Right forelimb (tissue), 1 donor: Measurements from ENCODE around the gene STAG2.

Source experiments
- DNase-seq: peaks from one replicate; pipeline ENCODE4 v3.0.0-alpha.2; 2018

Gene STAG2

DNA sequence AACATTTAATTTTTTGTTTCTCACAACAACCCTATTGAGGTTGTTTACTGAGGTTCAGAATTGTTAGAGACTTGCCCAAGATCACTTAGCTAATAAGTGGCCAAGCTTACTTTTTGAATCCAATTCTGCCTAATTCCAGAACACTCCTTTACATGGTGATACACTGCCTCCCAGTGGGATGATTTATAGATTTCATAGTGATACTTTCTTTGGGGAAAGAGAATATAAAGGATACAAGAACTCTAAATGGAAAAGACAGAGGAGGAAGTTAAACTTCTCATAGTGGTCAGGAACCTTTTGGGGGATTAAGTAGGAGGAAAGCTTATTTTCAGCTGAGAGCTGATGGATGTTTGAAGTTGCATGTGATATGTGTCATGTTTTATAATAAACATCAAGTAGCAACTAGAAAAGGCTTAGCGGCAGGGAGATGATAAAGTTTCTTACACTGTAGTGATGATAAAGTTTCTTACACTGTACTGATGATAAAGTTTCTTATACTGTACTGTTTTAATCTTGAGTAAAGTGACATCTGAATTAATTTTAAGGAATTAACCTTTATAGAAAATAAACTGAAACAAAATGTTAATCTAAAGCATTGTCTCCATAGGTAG is 15.3 kb downstream of the STAG2 start:
- DNase-seq = no peak

DNA sequence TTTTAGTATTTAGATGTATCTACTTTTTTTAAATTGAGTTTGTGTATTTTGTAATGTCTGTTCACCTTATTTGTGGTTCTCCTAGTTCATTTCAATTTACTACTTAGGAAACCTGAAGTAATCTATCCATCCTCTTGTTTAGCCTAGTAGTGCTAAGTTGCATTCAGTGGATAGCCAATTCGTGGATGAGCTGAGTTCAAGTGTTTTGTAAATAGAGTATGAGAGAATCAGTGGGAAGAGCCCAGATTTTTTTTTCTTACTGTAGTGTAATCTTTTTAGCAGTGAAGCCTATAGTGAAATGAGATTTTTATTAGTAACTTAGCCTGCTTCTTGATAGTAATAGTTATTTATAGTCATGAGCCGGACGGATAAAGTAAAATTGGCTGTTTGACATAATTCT is 21.7 kb downstream of the STAG2 start:
- no peak for DNase-seq

DNA sequence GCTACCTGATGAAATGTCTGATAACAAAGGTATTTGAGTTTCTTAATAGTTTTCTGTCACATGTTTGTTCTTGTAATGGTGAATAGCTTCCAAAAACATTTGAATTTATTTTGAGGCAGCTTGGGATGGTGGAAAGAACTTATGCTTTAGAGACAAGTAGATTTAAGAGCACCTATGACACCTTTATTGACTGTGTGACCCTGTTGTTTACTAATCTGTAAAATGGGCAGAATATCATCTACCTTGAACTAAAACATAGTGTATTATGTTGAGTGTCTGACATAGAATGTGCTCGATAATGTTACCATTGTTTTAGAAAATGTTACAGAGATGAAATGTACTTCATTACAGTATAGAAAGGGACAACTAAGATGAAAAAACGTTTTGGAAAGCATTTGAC is 24.9 kb downstream of the STAG2 start:
- no peak for DNase-seq

DNA sequence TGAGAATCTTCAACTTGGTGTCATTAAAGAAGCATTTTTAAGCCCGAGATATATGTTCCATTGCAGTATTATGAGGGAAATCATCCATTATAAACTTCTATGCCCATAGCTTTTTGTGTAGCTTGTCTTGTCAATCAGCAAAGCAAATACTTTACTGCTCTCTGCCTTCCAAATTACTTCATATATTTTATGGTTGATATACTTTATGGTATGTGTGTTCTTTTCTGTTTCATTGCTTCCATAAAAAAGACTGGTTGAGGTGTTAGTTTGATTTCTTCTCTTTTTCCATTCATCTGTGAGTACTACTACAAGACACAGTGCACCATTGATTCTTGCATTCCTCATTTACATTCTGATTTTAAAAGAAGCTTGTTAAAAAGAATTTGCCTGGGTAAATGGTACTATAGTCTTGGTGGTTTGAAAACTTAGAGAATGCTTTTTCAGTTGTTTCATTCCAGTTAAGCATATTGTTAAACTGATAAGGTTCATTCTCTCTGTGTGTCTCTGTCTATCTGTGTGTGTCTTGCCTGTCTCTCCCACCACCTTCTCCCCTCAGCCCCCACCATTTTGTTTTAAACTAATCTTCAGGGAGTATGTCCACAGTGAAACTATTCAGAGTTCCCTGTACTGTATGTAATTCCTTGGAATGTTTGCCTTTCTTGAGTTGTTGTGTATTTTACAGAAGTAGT is 27.1 kb downstream of the STAG2 start:
- DNase-seq = no peak

DNA sequence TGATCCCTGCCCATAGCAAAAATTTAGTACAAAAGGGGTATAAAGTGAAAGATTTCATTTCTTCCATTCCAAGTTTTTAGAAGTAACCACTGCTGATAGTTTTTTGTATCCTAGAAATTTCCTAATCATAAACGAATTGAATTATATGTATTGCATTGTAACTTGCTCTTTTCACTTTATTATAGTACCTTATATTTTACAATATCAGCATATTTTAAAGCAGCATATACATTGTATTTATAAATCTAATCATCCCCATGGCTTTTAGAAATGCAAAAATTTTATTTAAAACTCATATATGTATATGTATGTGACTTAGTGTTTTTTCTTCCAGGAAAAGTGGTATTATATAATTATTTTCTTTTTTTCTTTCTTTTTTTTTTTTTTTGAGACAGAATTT is 27.7 kb downstream of the STAG2 start:
- DNase-seq = no peak

DNA sequence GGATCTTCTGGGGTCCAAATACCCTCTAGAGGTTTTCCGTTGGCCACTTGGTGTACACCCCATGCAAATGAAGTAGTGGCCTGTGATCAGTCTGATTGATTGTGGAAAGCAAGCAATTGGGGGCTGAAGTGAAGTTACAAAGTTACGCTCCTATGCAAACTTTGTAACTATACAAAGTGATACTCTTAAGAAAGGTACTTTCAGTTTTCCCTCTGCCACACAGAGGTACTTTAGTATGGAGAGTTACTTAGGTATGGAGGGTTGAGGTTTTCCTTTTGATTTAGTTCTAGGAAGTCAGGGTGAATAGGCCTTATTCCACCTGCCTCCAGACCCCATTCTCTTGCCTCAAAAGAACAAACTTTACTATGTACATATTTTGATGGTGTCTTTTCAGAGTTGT is 28.7 kb downstream of the STAG2 start:
- DNase-seq = no peak

DNA sequence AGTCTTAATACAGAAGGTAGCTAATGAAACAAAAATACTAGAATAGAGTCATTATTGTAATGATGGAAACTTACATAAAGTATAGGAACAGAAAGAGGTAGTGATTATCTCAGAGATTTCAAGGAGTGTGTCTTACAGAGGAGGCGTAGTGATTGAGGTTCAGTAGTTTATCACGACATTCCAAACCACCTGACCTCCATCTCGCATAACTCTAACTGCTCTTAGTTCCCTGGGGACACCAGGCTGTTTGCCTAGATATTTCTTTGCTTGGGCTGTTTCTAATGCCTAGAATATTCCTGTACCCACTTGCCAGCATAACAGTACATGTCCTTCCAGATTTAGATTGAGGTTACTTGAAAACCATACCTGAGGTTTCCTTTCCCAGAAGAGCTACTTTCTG is 29.1 kb downstream of the STAG2 start:
- no peak for DNase-seq

DNA sequence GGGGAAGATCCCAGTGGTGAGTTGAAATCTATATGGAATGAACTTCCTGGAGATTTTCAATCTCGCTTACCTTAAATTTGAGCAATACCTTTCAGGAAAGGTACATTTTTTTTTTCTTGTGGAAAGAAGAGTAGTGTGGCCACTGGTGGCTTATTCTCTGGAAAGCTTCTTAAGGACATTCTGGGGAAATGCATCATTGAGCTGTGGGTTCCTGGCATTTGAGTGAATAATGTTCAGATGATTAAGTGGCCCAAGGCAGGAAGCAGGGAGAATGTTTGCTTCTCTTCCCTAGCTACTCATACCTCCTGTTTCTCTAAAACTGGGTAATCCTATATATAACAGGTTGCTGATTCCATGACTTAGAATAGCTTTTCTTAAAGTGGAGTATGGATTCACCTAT is 31.8 kb downstream of the STAG2 start:
- DNase-seq = no peak

DNA sequence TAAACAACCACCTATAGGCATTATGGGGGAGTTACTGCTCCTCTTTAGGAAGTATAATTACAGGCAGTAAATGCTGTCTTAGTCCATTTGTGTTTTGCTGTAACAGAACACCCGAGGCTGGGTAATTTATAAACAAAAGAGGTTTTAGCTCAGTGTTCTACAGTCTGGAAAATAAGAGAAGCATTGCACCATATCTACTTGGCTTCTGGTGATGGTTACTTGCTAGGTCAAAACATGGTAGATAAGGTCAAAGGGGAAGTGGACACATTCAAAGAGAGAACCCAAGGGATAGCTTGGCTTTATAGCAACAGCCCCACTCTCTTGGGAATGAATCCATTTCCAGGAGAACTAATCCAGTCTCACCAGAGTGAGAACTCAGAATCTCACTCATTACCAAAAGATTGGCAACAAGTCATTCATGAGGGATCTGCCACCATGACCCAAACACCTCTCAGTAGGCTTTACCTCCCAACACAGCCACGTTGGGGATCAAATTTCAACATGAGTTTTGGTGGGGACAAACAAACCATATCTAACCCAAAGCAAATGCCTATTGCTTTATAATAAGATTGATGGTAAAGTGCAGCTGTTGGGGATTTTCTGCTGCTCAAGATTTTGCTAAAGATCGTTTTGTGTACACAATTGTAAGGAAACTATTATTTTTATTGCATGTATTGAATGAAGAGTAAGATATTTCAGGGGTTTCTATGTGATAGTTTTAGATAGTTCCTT is 32.6 kb downstream of the STAG2 start:
- DNase-seq = no peak

DNA sequence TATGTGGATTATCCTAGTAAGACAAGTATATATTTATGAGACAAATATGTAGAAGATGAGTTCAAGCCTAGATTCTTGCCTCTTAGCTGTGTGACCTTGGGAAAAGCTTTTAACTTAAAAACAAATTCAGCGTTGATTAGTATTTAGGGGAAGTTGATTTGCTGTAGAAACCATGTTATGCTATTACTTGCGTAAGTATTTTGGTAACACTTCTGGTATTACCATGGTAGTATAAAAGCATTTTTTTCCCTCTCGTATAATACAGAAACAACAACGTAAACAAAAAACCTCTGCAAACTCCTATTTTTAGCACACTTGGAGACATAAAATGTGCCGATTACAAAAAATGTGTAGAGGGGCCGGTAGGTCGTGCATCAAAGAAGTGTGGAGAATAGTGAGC is 33.2 kb downstream of the STAG2 start:
- DNase-seq = no peak

DNA sequence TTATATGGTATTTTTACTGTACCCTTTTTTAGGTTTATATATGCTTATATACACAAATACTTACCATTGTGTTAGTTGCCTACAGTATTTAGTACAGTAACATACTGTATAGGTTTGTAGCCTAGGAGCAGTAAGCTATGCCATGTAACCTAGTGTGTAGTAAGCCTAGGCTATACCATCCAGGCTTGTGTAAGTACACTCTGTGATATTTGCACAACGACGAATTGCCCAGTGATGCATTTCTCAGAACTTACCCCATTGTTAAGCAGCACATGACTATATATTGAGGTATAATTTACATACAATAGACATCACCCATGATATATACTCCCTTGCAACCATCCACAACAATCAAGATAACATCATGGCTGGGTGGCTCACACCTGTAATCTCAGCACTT is 40.1 kb downstream of the STAG2 start:
- no peak for DNase-seq

DNA sequence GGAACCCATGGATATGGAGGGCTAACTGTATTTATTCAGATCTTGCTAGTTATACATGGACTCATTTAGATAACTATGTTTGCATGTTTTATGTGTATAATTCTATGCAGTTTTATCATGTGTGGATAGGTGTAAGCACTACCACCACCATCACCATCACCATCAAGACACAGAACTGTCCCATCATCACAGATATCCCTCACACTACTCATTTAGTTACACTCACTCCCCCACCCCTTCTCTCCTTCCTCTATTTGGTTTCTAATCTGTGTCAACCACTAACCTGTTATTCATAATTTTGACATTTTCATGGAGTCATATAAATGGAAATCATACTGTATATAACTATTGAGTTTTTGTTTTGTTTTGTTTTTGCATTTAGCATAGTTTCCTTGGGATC is 43.7 kb downstream of the STAG2 start:
- DNase-seq = no peak

DNA sequence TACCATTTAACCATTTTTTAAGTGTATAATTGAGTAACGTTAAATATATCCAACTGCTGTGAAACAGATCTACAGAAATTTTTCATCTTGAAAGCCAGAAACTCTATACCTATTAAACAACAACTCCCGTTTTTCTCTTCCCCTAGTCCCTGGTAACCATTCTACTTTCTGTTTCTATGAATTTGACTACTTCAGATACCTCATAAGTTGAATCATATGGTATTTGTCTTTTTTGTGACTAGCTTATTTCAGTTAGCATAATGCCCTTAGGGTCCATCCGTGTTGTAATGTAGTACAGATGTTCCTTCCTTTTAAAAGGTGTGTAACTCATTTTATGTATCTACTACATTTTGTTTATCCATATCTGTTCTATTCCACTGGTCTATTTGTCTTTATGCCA is 48.7 kb downstream of the STAG2 start:
- no peak for DNase-seq

DNA sequence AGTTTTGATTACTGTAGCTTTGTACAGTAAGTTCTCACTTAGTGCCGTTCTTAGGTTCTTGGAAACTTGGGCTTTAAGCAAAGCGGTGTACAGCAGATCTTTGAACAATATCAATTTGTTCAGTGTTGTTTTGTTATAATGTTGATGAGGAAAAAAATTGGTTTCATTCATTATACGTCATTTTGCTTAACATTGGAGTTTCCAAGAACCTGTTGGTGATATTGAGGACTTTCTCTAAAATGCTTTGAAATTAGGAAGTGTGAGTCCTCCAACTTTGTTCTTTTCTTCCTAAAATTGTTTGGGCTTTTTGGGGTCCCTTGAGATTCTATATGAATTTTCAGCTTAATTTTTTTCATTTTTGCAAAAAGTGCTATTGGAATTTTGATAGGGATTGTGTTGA is 49.1 kb downstream of the STAG2 start:
- DNase-seq = no peak

DNA sequence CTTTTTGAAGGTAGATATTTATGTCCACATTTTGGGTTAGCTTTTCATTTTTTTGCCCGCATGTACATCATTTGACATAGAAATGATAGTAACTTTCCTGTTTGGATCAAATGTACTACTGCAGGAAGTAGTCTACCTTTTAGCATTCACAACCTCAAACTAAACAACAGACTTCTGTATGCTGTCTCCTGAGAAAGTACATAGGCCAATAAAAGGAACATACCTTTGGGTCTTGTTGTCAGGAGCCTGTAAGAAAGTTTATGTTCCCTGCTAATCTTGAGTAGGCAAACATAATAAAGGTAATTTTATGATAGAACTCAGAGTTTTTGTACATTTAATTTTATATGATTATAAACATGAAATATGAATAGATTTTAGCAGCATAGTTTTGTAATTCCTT is 54.2 kb downstream of the STAG2 start:
- no peak for DNase-seq

DNA sequence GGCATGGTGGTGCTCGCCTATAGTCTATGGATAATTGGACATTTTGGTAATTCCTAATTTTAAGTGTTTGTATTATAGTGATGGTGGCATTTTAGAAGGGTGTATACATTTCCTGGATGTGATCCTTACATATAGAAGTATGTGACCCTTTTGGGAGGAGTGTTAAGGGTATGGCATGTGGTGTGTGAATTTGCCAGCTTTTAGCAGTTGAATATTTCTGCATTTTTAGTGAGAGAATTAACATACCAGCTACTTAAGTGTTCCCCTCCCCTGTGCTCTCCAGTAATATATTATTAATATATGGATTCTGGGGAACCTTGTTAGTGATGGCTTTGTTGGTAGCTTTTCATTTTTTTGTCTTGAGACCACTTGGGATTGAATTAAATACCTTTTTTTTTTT is 55.3 kb downstream of the STAG2 start:
- no peak for DNase-seq

DNA sequence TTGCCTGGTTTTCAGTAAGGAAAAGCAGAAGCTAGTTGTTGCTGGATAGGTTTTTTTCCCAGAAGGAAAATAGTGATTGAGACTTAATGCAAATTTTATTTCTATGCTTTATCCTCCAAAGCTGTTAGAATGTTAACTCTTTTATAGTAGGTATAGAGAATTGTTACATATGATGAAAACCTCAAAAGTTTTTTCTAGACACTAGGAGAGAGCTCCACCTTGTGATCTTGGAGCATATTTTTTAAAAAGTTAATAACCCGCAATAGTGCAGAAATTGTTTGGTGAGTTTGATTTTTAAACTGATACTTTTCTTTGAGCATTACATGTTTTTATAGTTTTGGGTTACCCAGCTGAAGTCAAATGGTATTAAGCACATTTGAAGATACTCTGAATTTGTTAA is 56.5 kb downstream of the STAG2 start:
- no peak for DNase-seq

DNA sequence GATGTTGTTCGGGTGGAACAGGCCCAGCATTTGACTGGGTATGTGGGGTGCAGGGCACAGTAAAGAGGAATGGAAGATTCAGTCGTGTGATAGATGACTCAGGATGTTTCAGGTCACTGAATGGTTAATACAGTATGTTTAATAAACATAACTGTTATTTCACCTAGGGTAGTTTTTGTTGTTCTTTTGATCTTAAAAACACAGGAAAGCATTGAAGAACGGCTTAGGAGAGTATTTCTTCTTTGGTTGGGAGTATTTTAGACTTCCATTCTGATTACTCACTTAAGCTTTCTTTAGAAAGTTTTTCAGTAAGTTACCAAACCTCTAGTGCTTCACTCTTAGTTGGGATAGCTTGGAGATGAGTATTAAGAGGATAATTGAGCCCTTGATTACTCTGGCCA is 62.3 kb downstream of the STAG2 start:
- DNase-seq = no peak

DNA sequence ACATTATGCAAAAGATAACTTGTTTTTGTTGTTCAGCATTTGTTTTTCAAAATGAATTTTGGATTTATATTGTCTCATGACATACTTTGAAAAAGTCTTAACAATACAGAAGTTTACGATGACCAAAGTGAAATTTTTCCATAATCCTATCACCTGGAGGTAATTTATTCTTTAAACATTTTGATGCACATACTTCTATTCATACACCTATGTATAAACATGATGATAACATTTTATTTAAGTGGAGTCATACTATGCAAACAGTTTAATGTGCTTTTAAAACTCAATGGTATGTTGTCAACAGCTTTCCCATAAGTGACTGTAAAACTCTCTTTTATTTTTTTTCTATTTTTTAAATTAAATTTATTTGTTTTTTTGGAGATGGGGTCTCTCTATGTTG is 65.0 kb downstream of the STAG2 start:
- no peak for DNase-seq

DNA sequence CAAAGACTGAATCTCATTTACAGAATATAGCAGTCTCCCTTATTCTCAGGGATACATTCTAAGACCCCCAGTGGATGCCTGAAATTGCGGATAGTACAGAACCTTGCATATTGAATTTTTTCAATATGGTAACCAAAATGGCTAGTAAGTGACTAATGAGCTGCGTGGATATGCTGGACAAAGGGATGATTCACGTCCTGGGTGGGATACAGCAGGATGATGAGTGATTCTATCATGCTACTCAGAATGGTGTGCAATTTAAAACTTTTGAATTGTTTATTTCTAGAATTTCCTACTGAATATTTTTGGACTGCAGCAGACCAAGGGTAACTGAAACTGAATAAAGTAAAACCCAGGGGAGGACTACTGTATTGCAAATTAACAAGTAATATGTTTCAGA is 66.7 kb downstream of the STAG2 start:
- no peak for DNase-seq

DNA sequence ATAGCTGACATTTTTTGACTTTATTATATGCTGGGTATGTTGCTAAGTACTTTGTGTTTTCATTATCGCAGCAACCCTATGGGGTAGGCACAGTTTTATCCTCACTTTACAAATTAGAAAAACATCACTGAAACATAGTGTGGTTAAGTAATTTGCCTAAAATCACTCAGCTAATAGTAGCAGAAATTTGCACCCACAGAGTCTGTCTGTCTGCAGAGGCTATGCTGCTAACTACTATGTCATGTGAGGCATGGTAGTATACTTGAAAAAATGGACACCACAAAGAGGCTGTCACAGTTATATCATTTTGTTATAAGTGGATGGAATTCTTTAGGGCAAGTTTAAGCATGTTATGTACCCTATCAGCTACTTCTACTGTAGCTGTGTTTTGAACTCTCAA is 69.0 kb downstream of the STAG2 start:
- no peak for DNase-seq

DNA sequence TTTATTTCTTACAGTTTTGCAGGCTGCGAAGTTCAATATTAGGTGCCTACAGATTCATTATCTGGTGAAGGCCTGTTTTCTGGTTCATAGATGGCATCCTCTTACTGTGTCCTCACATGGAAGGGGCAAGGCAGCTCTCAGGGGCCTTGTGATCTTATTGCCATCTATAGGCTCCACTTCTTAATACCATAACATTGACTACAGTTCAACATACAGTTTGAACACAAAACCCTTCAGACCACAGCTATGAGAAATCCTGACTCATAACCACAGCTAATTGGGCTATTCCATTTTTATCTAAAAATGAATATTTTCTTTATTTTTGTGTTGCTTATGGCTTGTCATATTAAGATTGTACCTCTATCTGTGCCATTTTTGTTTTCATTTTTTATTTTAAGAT is 72.3 kb downstream of the STAG2 start:
- no peak for DNase-seq

DNA sequence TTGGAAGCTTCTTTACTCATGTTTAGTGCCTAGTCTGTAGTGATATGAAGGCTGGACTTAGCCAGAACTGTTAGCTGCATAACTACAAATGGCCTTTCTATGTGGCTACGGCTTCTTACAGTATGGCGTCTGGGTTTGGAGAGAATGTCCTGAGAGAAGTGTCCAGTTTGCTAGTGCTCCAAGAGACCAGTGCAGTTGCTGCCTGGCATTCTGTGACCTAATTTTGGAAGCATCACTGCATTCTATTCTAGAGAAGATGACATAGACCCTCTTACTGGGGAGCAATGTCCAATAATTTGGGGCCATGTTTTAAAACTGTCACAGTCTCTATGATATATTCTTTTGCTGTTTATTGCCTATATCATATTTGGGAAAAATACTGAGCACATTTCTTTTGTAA is 74.2 kb downstream of the STAG2 start:
- no peak for DNase-seq

DNA sequence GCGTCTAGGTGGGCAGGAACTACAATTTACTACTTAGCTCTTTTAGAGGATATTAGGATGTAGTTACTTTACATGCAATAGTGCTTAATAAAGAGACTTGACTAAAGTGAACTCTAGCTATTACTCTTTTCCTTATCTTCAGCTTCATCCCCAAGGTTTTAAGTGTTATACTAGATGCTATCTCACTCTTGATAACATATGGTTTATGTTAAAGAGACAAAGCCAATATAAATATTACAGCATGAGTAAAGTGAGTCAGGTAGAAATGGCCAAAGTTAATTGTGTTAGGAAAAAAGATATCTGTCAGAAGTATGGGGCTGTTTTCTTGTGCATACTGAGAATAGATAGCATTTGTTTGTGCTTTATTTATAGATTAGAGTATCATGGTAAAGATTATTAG is 80.5 kb downstream of the STAG2 start:
- no peak for DNase-seq

DNA sequence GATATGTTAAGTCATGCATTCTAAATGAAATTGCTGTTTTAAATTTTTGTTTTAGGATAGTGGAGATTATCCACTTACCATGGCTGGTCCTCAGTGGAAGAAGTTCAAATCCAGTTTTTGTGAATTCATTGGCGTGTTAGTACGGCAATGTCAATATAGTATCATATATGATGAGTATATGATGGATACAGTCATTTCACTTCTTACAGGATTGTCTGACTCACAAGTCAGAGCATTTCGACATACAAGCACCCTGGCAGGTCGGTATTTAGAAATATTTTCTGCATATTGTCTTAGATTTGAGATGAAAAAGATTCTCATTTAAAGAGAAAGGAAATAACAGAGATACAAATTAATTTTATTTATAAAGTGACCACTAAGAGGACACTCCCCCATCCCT is 83.6 kb downstream of the STAG2 start:
- no peak for DNase-seq
